ENCODE results near the gene B4GALNT2.
"Not testable (repeated sequence)": the region's sequence is repeated elsewhere in the genome, so short reads cannot be mapped to it uniquely, and the experiment has no call there.

Gene B4GALNT2

DNA sequence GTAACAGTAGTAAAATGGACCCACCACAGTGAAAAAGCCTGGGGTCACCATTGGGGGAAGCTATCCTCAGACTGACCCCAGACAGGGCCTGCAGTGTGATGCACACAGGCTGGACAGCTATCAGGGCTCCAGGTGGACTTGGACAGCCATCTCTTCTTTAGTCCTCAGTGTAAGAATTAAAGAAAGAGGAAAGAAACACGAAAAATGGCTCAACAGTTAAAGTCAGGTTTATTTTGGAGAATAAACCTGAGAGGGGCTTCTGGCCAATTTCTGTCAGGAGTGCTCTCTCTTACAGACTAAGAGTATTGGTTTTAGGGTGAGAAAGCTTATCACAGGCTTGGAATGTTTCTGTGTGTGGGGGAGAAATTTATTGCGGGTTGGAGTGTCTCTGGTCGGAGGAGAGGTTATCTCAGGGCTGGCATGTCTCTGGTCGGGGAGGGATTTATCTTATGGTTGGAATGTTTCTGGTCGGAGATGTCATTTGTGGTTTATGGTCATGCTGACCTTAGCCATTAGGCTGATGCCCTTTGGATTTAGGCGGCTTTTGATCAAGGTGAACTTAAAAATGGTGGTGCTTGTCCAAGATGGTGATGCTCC is 10.8 kb upstream of the B4GALNT2 start:
- DNase-seq, result peak; percentile 60

GRCh38 chr17:49122566-49122965 is 10.0 kb upstream of the B4GALNT2 start:
- DNase-seq, result no peak

- DNase-seq, result no peak
These were observed 9.5 kb upstream of the B4GALNT2 start for GRCh38 chr17:49123061-49123460.

DNA sequence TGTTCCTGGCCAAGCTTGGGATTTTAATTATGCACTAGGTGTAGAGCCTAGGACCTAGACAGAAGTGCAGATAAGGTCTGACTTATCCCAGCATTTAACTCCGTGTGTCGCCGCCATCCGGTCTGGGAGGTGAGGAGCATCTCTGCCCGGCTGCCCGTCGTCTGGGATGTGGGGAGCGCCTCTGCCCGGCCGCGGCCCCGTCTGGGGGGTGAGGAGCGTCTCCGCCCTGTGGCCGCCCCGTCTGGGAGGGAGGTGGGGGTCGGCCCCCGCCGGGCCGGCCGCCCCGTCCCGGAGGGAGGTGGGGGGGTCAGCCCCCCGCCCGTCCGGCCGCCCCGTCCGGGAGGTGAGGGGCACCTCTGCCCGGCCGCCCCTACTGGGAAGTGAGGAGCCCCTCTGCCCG is 7.1 kb upstream of the B4GALNT2 start:
- no peak for DNase-seq

GRCh38 chr17:49126183-49126859 is 6.2 kb upstream of the B4GALNT2 start:
- not testable (repeated sequence) for DNase-seq

DNA sequence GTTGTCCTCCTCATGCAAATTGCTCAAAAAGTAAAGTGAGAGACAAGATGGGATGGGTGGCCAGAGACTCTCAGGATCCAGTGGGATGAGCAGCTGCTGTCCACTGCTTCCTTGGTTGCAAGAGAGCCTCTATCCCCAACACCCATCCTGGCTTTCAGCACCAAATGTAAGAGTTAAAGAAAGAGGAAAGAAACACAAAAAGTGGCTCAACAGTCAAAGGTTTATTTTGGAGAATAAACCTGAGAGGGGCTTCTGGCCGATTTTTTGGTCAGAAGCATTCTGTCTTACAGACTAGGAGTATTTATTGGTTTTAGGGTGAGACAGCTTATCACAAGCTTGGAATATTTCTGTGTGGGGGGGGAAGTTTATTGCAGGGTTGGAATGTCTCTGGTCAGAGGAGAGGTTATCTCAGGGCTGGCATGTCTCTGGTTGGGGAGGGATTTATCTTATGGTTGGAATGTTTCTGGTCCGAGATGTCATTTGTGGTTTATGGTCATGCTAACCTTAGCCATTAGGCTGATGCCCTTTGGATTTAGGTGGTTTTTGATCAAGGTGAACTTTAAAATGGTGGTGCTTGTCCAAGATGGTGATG is 3.1 kb upstream of the B4GALNT2 start:
- peak; percentile 33 for DNase-seq

DNA sequence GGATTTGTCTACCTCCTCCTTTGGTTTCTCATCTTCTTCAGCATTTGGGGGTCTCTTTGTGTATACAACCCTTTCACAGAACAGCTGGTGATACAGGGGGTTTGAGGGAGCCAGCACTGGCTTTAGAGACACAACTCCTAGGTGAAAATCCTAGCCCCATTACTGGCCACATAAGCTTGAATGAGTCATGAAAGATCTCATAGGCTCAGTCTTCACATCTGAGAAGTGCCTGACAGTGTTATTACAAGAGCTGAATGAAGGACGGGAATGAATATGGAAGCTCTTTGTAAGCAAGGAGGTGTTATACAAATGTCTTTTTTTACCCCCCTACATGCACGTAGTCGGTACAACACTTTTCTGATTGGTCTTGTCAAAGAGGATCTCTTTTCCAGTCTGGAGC is 1.7 kb upstream of the B4GALNT2 start:
- no peak for DNase-seq

GRCh38 chr17:49132317-49132698 is 261 bp upstream of the B4GALNT2 start:
- DNase-seq, result no peak

GRCh38 chr17:49136335-49136734 is 3.8 kb downstream of the B4GALNT2 start:
- DNase-seq, result no peak

DNA sequence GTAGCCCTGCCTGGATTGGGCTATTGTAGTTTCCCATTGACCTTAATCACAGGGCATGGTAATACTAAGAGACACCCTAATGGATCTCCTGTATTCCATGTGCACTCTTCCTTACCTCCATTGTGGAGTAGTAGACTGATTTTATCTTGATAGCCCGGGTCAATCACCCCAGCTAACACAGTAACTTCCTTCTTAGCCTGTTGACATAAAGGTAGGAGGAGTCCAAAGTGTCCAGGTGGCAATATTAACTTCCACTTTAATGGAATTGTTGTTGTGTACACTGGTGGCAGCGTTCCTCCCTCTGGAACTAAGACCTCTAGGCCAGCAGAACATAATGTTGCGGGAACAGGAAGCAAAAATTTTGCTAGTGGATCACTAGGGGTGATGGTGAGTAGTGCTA is 13.1 kb downstream of the B4GALNT2 start:
- DNase-seq, result not testable (repeated sequence)

GRCh38 chr17:49146620-49147306 is 14.2 kb downstream of the B4GALNT2 start:
- DNase-seq, result peak; percentile 97

- no peak for DNase-seq
These were observed 15.6 kb downstream of the B4GALNT2 start for GRCh38 chr17:49148171-49148570.

DNA sequence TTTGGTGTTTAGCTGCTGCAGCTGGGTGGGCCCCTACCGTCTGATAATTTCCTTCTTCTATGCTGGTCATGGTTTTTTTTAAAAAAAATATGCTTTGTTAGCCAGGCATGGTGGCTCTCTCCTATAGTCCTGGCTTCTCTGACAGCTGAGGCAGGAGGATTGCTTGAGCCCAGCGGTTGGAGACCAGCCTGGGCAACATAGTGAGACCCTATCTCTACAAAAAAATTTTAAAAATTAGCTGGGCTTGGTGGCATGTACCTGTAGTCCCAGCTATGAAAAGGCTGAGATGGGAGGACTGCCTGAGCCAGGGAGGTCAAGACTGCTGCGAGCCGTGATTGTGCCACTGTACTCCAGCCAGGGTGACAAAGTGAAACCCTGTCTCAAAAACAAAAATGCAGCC is 19.4 kb downstream of the B4GALNT2 start:
- no peak for DNase-seq

DNA sequence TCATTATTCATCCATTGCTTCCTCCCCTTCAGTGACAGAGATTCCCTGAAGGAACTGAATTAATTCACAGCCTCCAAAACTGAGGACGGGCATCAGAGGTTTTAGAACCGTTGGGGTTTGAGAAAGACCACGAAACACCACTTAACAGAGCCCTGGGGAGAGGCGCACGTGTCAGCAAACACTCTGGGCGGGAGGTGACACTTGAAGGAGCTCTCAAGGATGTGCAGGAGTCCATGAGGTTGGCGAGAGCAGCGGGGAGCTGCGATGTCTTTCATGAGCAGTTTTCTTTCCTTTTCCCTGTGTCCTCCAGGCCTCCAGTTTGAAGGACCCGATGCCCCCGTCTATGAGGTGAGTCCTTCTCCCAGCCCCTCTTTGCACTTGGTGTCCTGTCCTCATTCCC is 23.7 kb downstream of the B4GALNT2 start:
- no peak for DNase-seq

DNA sequence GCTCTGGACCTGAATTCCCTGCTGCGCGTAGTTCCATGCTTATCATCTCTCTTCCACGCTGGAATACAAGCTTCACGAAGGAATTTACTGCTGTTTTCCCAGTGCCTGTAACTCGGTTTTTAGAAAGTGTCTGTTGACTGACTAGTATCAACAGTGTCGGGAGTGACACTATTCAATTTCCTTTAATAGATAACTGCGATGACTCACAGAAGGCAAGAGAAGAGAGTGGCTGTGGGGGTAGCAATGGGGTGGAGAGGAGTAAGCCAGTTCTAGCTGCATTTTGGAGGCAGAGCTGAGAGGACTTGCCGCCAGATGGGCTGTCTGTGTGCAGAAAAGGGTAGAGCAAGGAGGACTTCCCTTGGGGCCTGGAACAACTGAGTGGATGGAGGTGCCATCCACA is 25.2 kb downstream of the B4GALNT2 start:
- DNase-seq, result peak; percentile 11

- DNase-seq, result no peak
These were observed 30.3 kb downstream of the B4GALNT2 start for GRCh38 chr17:49162866-49163265.

DNA sequence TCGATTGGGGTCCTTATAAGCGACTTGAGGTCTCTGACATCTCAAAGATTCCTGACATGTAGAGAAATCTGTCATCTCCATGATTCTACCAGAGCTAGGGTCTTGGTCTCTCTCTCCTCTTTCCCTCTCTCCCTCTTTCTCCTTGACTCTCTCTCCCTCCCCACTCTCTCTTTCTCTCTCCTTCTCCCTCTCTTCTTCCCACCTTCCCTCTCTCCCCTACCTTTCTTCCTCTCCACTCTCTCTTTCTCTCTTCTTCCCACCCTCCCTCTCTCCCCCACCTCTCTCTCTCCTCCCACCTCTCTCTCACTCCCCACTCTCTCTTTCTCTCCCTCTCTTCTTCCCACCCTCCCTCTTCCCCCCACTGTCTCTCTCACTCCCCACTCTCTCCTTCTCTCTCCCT is 32.6 kb downstream of the B4GALNT2 start:
- DNase-seq, result no peak

GRCh38 chr17:49168706-49169105 is 36.1 kb downstream of the B4GALNT2 start:
- no peak for DNase-seq

DNA sequence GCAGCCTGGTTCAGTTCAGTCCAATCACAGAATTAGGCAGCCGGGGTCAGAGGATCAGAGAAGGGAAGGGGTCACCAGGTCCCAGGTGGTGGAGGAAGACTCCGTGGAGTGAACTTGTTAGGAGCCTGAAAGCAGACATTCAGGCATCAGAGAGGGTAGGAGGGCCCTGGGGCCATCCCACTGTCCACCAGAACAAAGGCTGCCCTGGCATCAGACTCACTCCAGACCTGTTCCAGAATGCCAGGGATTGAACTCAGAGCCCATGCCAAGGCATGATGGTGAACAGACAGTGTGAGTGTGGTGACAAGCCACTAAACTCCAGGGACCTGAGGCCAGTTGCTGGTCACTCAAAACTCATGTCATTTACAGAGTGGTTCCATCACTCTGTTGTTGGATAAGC is 37.6 kb downstream of the B4GALNT2 start:
- no peak for DNase-seq

- not testable (repeated sequence) for DNase-seq
These were observed 38.1 kb downstream of the B4GALNT2 start for GRCh38 chr17:49170711-49171110.

GRCh38 chr17:49175978-49176377 is 43.4 kb downstream of the B4GALNT2 start:
- DNase-seq, result not testable (repeated sequence)

DNA sequence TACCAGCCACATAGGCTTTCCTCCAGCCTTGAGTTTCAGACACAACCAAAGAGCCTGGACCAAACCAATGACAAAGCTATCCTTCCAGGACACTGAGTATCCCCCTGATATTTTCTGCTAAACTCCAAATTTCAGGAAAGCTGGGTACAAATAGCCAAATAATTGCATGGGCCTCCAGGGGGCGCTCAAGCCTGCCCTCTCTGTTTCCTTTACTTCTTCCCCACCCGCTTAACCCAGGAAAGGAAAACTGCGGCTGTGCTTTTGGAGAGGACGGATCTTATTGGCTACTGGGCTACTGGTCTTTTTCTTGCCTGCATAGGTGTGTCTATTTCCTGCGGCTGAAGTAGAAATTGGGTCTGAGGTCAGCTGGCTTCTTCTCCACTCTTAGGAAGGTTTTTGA is 47.7 kb downstream of the B4GALNT2 start:
- DNase-seq, result peak; percentile 13

DNA sequence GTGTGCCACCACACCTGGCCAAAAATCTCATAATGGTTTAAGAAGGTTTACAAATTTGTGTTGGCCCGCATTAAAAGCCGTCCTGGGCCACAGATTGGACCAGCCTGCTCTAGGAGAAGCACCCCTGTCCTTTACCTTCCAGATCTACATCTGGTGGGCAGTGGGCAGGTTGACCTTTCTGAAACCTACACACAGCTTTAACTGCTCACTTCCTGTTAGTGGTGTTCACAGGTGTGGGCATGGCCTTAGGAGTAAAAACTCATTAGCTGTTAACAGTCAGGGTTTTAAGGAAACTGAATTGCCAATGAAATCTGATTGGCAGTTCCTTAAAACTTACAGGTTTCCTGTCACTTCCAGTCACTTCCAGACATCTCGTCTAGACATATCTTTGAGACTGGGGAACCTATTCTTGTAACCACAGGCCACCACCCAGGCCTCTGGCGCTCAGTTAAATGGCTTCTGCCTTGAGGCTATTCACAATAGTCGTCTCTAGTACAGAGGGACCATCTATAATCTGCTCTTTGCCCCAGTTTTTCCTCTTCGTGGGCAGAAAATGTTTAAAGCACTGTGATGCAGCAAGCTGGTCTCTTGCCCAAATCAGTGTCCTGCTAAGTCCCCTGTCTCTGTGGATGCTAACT is 48.5 kb downstream of the B4GALNT2 start:
- DNase-seq, result no peak

All from NCI-H226 (cell line).